SK-N-SH treated with all-trans-retinoic acid at 6 μM for 48 hours (cell line): ENCODE data around the gene MUC2.

Experiments used
- ATAC-seq: fragments of 200-7000 bp; cut with Tn5 transposase; 3 replicates; pipeline ENCODE4 v1.9.1; 2020; ENCODE audit warnings: mild to moderate bottlenecking, moderate library complexity
- BACH2 ChIP-seq: fragments of 250-450 bp; sonication (Bioruptor Pico); IDR thresholded peaks from 2 replicates; pipeline ENCODE4 v1.9.0; 2021; ENCODE audit warnings: mild to moderate bottlenecking, borderline replicate concordance
- CREB5 ChIP-seq: fragments of 250-450 bp; sonication (Bioruptor Pico); IDR thresholded peaks from 2 replicates; pipeline ENCODE4 v1.5.1; 2020; ENCODE audit warnings: low read depth, mild to moderate bottlenecking, moderate library complexity
- CSDC2 ChIP-seq: fragments of 250-450 bp; sonication (Bioruptor Pico); IDR thresholded peaks from 2 replicates; pipeline ENCODE4 v1.5.0; 2020; ENCODE audit warnings: mild to moderate bottlenecking, moderate library complexity
- CSRNP3 ChIP-seq: fragments of 250-450 bp; sonication (Bioruptor Pico); IDR thresholded peaks from 2 replicates; pipeline ENCODE4 v1.5.1; 2021; ENCODE audit warnings: mild to moderate bottlenecking, moderate library complexity
- GLIS3 ChIP-seq: fragments of 250-450 bp; sonication (Bioruptor Pico); IDR thresholded peaks from 2 replicates; pipeline ENCODE4 v1.5.0; 2020; ENCODE audit warnings: mild to moderate bottlenecking, moderate library complexity
- ISL1 ChIP-seq: fragments of 250-450 bp; sonication (Bioruptor Pico); IDR thresholded peaks from 2 replicates; pipeline ENCODE4 v2.1.2; 2022; ENCODE audit warnings: mild to moderate bottlenecking, moderate library complexity
- OSR1 ChIP-seq: fragments of 250-450 bp; sonication (Bioruptor Pico); IDR thresholded peaks from 2 replicates; pipeline ENCODE4 v1.8.0; 2022; ENCODE audit warnings: moderate library complexity, mild to moderate bottlenecking, inconsistent platforms
- PATZ1 ChIP-seq: fragments of 250-450 bp; sonication (Bioruptor Pico); IDR thresholded peaks from 2 replicates; pipeline ENCODE4 v1.8.0; 2020; ENCODE audit warnings: mild to moderate bottlenecking, moderate library complexity, borderline replicate concordance
- PPARA ChIP-seq: fragments of 250-450 bp; sonication (Bioruptor Pico); IDR thresholded peaks from 2 replicates; pipeline ENCODE4 v1.5.0; 2020; ENCODE audit warnings: mild to moderate bottlenecking, borderline replicate concordance
- RARB ChIP-seq: fragments of 250-450 bp; sonication (Bioruptor Pico); IDR thresholded peaks from 2 replicates; pipeline ENCODE4 v1.8.0; 2021; ENCODE audit warnings: mild to moderate bottlenecking, moderate library complexity
- TCF4 ChIP-seq: fragments of 250-450 bp; sonication (Bioruptor Pico); IDR thresholded peaks from 2 replicates; pipeline ENCODE4 v1.8.0; 2021; ENCODE audit warnings: mild to moderate bottlenecking, moderate library complexity, borderline replicate concordance
- TOX ChIP-seq: fragments of 250-450 bp; sonication (Bioruptor Pico); IDR thresholded peaks from 2 replicates; pipeline ENCODE4 v1.8.0; 2021; ENCODE audit warnings: mild to moderate bottlenecking, moderate library complexity, borderline replicate concordance
- TSHZ2 ChIP-seq: fragments of 250-450 bp; sonication (Bioruptor Pico); IDR thresholded peaks from 2 replicates; pipeline ENCODE4 v1.5.0; 2020; ENCODE audit warnings: mild to moderate bottlenecking, moderate library complexity
- ZC3H10 ChIP-seq: fragments of 250-450 bp; sonication (Bioruptor Pico); IDR thresholded peaks from 2 replicates; pipeline ENCODE4 v1.5.1; 2021; ENCODE audit warnings: mild to moderate bottlenecking, moderate library complexity
- ZFP30 ChIP-seq: fragments of 450-650 bp; formaldehyde crosslinking; IDR thresholded peaks from 2 replicates; pipeline ENCODE4 v1.5.0; 2022; ENCODE audit warnings: mild to moderate bottlenecking, moderate library complexity
- ZNF565 ChIP-seq: fragments of 450-650 bp; formaldehyde crosslinking; conservative IDR thresholded peaks from 2 replicates; pipeline ENCODE4 v1.5.0; 2020; ENCODE audit warnings: low read depth, mild to moderate bottlenecking, moderate library complexity
- ZNF70 ChIP-seq: fragments of 450-650 bp; formaldehyde crosslinking; IDR thresholded peaks from 2 replicates; pipeline ENCODE4 v1.5.0; 2020; ENCODE audit warnings: mild to moderate bottlenecking, moderate library complexity

The MUC2 gene

GRCh38 chr11:1034456-1035295 lies 40.0 kb upstream of the MUC2 start:
- TF ChIP-seq ZFP30 (CRISPR knock-in tag): no peak
- no peak for TF ChIP-seq PATZ1 (CRISPR knock-in tag)
- no peak for TF ChIP-seq CREB5 (CRISPR knock-in tag)
- TF ChIP-seq ZC3H10: no peak
- no peak for TF ChIP-seq ISL1
- no peak for TF ChIP-seq CSRNP3
- no peak for TF ChIP-seq OSR1 (CRISPR knock-in tag)
- TF ChIP-seq ZNF565 (CRISPR knock-in tag): no peak
- TF ChIP-seq TSHZ2 (CRISPR knock-in tag): no peak
- no peak for TF ChIP-seq PPARA (CRISPR knock-in tag)
- no peak for TF ChIP-seq BACH2 (CRISPR knock-in tag)
- no peak for TF ChIP-seq TOX (CRISPR knock-in tag)
- TF ChIP-seq GLIS3 (CRISPR knock-in tag): no peak
- TF ChIP-seq CSDC2: no peak
- no peak for TF ChIP-seq ZNF70
- ATAC-seq: no peak

GRCh38 chr11:1035577-1036283 lies 38.9 kb upstream of the MUC2 start:
- TF ChIP-seq TCF4 (CRISPR knock-in tag) (no peak), TSHZ2 (CRISPR knock-in tag) (no peak), ZNF70 (no peak), BACH2 (CRISPR knock-in tag) (no peak), GLIS3 (CRISPR knock-in tag) (no peak), OSR1 (CRISPR knock-in tag) (no peak), ZFP30 (CRISPR knock-in tag) (no peak), TOX (CRISPR knock-in tag) (no peak), RARB (CRISPR knock-in tag) (no peak), CSDC2 (no peak), ZNF565 (CRISPR knock-in tag) (no peak), PPARA (CRISPR knock-in tag) (no peak)
- no peak for ATAC-seq
